ENCODE results near the gene SELENOF.

DNA sequence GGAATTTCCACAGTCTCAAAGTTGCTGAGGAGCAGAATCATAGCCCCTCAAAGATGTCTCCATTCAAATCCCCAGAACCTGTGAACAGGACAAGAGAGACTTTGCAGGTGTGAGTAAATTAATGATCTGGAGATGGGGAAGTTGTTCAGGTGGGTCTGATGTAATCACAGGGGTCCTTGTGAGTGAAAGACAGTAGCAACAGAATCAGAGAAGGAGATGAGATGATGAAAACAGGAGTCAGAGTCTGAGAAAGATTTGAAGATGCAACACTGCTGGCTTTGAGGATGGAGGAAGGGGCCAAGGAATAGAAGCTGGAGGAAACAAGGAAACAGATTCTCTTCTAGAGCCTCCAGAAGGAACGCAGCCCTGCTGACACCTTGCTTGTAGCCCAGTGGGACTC, 81.5 kb downstream of the SELENOF start:
- TF ChIP-seq EZH2 (IDR thresholded peaks at IDR 0.05) (no peak), POLR2AphosphoS5 (IDR thresholded peaks at IDR 0.05; ENCODE audit: borderline replicate concordance, low read depth, low read length) (no peak)
